Natural killer cell (primary cell): Measurements from ENCODE around the gene FOXN3. TPM values are rescaled to one million over a fixed set of nuclear protein-coding genes. Genes with fewer than 3 reads are reported as not detected.
A peak's percentile ranks its signal among the peaks of the same experiment; 100 is the strongest.

ENCODE experiments used
- ATAC-seq, 3 donors: fragments of 150-1000 bp in 2 of 3; fragments of 200-7000 bp in 1 of 3; cut with Tn5 transposase; 1 replicate in 1 of 3; 2 replicates in 2 of 3; pipeline ENCODE4 v1.10.0; 2021; ENCODE audit warnings: mild to moderate bottlenecking in 2 of 3, moderate library complexity in 2 of 3
- DNase-seq, 2 donors: peaks; one replicate each; pipeline versions ENCODE4 v3.0.0 to v3.0.0-alpha.2; 2013 to 2021; ENCODE audit warnings: mixed read lengths in 1 of 2
- H3K27ac ChIP-seq: one replicate; pipeline ENCODE4 v1.5.1; 2013; ENCODE audit warnings: mild to moderate bottlenecking, low read length
- H3K27me3 ChIP-seq: one replicate; pipeline ENCODE4 v1.6.1; 2013; ENCODE audit warnings: low read length; ENCODE audit not compliant: control insufficient read depth, insufficient read depth
- H3K36me3 ChIP-seq: one replicate; pipeline ENCODE4 v1.6.1; 2013; ENCODE audit warnings: low read length; ENCODE audit not compliant: control insufficient read depth, insufficient read depth
- H3K4me1 ChIP-seq: one replicate; pipeline ENCODE4 v1.6.1; 2013; ENCODE audit warnings: low read length; ENCODE audit not compliant: control insufficient read depth, insufficient read depth
- H3K4me3 ChIP-seq: one replicate; pipeline ENCODE4 v1.5.1; 2013; ENCODE audit warnings: low read length
- H3K9me3 ChIP-seq: one replicate; pipeline ENCODE4 v1.6.1; 2013; ENCODE audit warnings: low read length; ENCODE audit not compliant: control insufficient read depth, insufficient read depth
- H3K27ac Mint-ChIP-seq, 2 donors: one replicate each; pipeline ENCODE4 v1.8.0; 2022; ENCODE audit warnings: mild to moderate bottlenecking in 2 of 2, mixed read lengths in 2 of 2, moderate library complexity in 1 of 2
- H3K27me3 Mint-ChIP-seq, 2 donors: one replicate each; pipeline ENCODE4 v1.8.0; 2022; ENCODE audit warnings: low read depth in 2 of 2, mixed read lengths in 2 of 2
- H3K36me3 Mint-ChIP-seq: one replicate; pipeline ENCODE4 v1.8.0; 2022; ENCODE audit warnings: mixed read lengths
- H3K4me1 Mint-ChIP-seq, 2 donors: one replicate each; pipeline ENCODE4 v1.8.0; 2022; ENCODE audit warnings: mixed read lengths in 2 of 2
- H3K4me3 Mint-ChIP-seq: one replicate; pipeline ENCODE4 v1.8.0; 2022; ENCODE audit warnings: mild to moderate bottlenecking, moderate library complexity, mixed read lengths
- H3K9me3 Mint-ChIP-seq, 2 donors: one replicate each; pipeline ENCODE4 v1.8.0; 2022; ENCODE audit warnings: mixed read lengths in 2 of 2
- CTCF ChIP-seq: fragments of 200-600 bp; IDR thresholded peaks from one replicate; pipeline ENCODE4 v1.8.0; 2022; ENCODE audit warnings: antibody characterized with exemption
- WGBS: methylation state at CpG from one replicate; pipeline ENCODE4 v1.1.7; 2013; ENCODE audit warnings: missing lambda C conversion rate; ENCODE audit not compliant: insufficient coverage; 5-methylcytosine and 5-hydroxymethylcytosine counted together
- intact Hi-C: fragments of 100-400 bp; cut with micrococcal nuclease; formaldehyde crosslinking; loops from one replicate; pipeline ENCODE4 v1.14.2; 2022
- total RNA-seq, 4 donors: library from RNA; stranded (reverse); fragments of 120-200 nt in 1 of 4; gene quantifications; one replicate each; pipeline versions ENCODE4 v1.2.3 to v1.2.4, GENCODE V29; 2013 to 2022

Gene FOXN3
- total RNA-seq, 3 donors from 2014 or later (not counting 1 experiment from before 2014, with no cell fraction given) = 209 to 216 (median 209) TPM

- intact Hi-C loops = no loop called here
- no peaks in the 10 kb centered on the region for H3K27me3 ChIP-seq
- H3K27ac Mint-ChIP-seq = no peak overlapping the region
- H3K4me1 ChIP-seq = peaks cover 21% of the 10 kb centered on the region
- 98% methylated on average over 11 of the region's 11 CpGs for WGBS
- H3K27ac ChIP-seq = no peak overlapping the region
- peaks cover 51 to 69% of the 10 kb centered on the region in 2 donors for H3K4me1 Mint-ChIP-seq
- ATAC-seq (no peak), DNase-seq (no peak)
- H3K9me3 Mint-ChIP-seq = no peaks in the 10 kb centered on the region
- no peaks in the 10 kb centered on the region for H3K36me3 Mint-ChIP-seq
- H3K36me3 ChIP-seq = peaks cover 23% of the 10 kb centered on the region
- H3K27me3 Mint-ChIP-seq = no peaks in the 10 kb centered on the region
- no peak overlapping the region for H3K4me3 ChIP-seq
- TF ChIP-seq CTCF = no peak
- H3K9me3 ChIP-seq = no peaks in the 10 kb centered on the region
- H3K4me3 Mint-ChIP-seq = no peak overlapping the region
Observed at GRCh38 chr14:89411976-89412375, 5.1 kb downstream of the FOXN3 start.

DNA sequence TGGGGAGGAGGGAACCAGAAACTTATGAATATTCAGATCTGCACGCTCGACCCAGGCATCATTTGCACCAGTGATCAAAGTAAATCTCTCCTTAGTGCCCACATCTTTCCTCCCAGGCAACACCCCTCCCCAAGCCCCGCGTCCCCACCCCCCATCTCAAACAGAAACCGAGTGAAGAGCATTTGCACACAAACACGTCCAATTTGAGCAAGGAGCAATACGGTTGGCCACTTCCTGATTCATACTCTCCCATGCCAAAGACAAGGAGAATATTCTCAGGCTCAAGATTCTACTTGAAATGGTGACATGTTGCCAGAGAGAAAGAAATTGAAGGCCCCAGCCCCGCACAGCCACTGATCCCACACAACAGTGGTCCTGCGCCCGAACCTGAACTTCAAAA, 7.1 kb downstream of the FOXN3 start:
- Mint-ChIP-seq H3K36me3 (no peaks in the 10 kb centered on the region), H3K4me1 (peaks cover 53 to 72% of the 10 kb centered on the region in 2 donors), H3K27me3 (no peaks in the 10 kb centered on the region), H3K4me3 (peak overlapping the region; percentile 53), H3K9me3 (no peaks in the 10 kb centered on the region), H3K27ac (peak overlapping the region; percentile 58 to 59)
- Histone ChIP-seq H3K27ac (no peak overlapping the region), H3K36me3 (peaks cover 26% of the 10 kb centered on the region), H3K4me1 (peaks cover 14% of the 10 kb centered on the region), H3K27me3 (no peaks in the 10 kb centered on the region), H3K4me3 (no peak overlapping the region), H3K9me3 (no peaks in the 10 kb centered on the region)
- intact Hi-C loops = no loop called here
- TF ChIP-seq CTCF = no peak
- ATAC-seq (no peak), DNase-seq (no peak)
- 42% methylated on average over 9 of the region's 10 CpGs for WGBS

DNA sequence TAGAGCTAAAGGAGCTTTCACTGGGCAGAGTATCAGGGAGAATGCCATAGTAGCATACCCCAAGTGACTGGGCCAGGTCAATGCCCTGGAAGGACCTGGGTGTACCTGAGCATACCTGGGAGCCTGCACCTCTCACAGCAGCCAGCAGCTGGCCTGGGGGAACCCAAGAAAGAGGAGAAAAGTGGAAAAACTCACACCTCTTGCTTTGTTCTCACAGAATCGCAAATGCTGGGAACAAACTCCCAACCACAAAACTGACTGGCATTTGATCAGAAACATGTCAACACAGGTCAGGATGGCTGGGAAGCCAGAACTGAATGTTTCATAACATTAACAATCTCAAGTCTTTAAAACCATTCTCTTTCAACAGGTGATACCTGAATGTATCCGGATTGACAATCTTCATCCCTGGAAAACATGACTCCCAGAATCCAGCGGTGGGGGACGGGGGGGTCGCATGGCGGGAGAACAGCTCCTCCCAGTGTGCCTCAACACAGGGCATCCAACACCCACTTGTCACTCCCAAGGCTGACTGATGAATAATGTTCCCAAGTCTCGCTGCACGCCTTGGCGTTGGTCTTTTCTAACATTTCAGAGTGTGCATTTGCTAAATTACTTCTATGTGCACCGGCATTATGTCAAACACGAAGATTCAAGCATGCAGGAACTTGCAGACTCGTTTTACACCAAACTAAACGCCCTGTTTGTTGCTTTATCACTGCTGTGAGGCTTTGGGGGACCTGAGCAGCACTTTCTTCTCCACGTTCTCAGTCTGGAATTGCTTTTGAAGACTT, 7.9 kb downstream of the FOXN3 start:
- peaks cover 50 to 68% of the 10 kb centered on the region in 2 donors for H3K4me1 Mint-ChIP-seq
- WGBS = 88% methylated on average over 12 of the region's 14 CpGs
- no peaks in the 10 kb centered on the region for H3K36me3 Mint-ChIP-seq
- Histone ChIP-seq H3K27ac (no peak overlapping the region), H3K27me3 (no peaks in the 10 kb centered on the region), H3K36me3 (peaks cover 26% of the 10 kb centered on the region), H3K4me1 (peaks cover 14% of the 10 kb centered on the region), H3K4me3 (no peak overlapping the region), H3K9me3 (no peaks in the 10 kb centered on the region)
- no peak for DNase-seq
- no peak for TF ChIP-seq CTCF
- intact Hi-C loops = no loop called here
- no peaks in the 10 kb centered on the region for H3K27me3 Mint-ChIP-seq
- no peaks in the 10 kb centered on the region for H3K9me3 Mint-ChIP-seq
- H3K27ac Mint-ChIP-seq = peak overlapping the region; percentile 58 to 59
- peak overlapping the region; percentile 53 for H3K4me3 Mint-ChIP-seq
- ATAC-seq = no peak
